Naive B cell (primary cell): Measurements from ENCODE around the gene MARK3. TPM values are rescaled to one million over a fixed set of nuclear protein-coding genes. Genes with fewer than 3 reads are reported as not detected.

Source experiments
- ATAC-seq, 2 donors: fragments of 150-1000 bp; cut with Tn5 transposase; 2 replicates each; pipeline ENCODE4 v1.10.0; 2021; ENCODE audit warnings: low read depth in 2 of 2, mild to moderate bottlenecking in 2 of 2, moderate library complexity in 2 of 2
- DNase-seq: peaks from one replicate; pipeline ENCODE4 v3.0.0; 2022
- H3K27ac Mint-ChIP-seq, 6 donors: one replicate each; pipeline ENCODE4 v1.8.0; 2020 to 2022; ENCODE audit warnings: mild to moderate bottlenecking in 6 of 6, mixed read lengths in 6 of 6, moderate library complexity in 5 of 6, inconsistent platforms in 2 of 6
- H3K27me3 Mint-ChIP-seq, 3 donors: one replicate each; pipeline ENCODE4 v1.8.0; 2021 to 2022; ENCODE audit warnings: mixed read lengths in 3 of 3, mild to moderate bottlenecking in 1 of 3
- H3K36me3 Mint-ChIP-seq, 2 donors: one replicate each; pipeline ENCODE4 v1.8.0; 2020 to 2022; ENCODE audit warnings: mixed read lengths in 2 of 2, inconsistent platforms in 1 of 2, mild to moderate bottlenecking in 1 of 2
- H3K4me1 Mint-ChIP-seq, 3 donors: one replicate each; pipeline ENCODE4 v1.8.0; 2020 to 2022; ENCODE audit warnings: mixed read lengths in 3 of 3, inconsistent platforms in 1 of 3, mild to moderate bottlenecking in 1 of 3, moderate library complexity in 1 of 3
- H3K4me3 Mint-ChIP-seq, 8 donors: one replicate each; pipeline ENCODE4 v1.8.0; 2020 to 2022; ENCODE audit warnings: mild to moderate bottlenecking in 8 of 8, mixed read lengths in 8 of 8, moderate library complexity in 8 of 8, inconsistent platforms in 2 of 8
- H3K9me3 Mint-ChIP-seq, 7 donors: one replicate each; pipeline ENCODE4 v1.8.0; 2020 to 2022; ENCODE audit warnings: mixed read lengths in 7 of 7, mild to moderate bottlenecking in 5 of 7, inconsistent platforms in 2 of 7, moderate library complexity in 1 of 7
- polyA plus RNA-seq, 6 donors: library from polyadenylated mRNA; unstranded; fragments of 300-500 nt; fragmentation: Illumina TruSeq; gene quantifications; one replicate each; pipeline ENCODE4 v1.2.3, GENCODE V29; 2021; ENCODE audit warnings: low read depth in 6 of 6

MARK3 gene
- polyA plus RNA-seq, 6 donors from 2014 or later, result 31.4 to 61.4 (median 34.6) TPM

DNA sequence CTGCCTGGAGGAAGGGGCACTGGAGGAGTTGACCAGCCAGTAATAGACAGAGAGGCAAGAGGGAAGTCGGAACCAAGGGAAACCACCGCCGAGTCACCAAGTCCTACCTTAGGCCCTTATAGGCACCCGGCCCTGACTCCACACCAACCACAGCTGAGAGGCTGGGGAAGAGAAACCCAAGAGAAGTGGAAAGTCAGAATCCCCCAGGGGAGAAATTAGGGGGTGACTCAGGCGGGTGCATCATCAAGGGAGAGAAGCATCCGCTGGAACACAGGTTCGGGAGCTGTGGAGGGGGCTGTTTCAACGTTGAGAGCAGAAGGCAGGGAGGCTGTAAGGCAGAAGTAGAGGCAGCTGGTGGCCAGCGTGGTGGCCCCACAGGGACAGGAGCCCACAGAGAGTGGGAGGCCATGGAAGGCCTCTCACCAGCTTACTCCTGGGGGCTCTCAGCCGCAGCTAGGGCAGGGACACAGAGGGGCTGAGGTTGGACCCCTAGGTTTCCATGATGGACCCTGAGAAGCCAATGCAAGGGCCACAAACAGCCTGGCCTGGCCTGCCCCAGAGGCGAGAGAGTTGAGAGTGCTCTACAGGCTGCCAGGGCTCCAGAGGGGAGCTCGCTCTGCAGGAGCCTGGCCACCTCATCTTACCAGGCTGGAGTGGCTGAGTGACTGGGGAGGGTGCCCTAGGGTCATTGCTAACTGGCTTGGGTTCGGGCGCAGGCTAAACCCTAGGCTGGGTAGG is 142.4 kb downstream of the MARK3 start:
- ATAC-seq (peak; percentile 81 to 85), DNase-seq (peak; percentile 81)
- Mint-ChIP-seq H3K27ac (peak overlapping the region; percentile 90 to 98 (median 93)), H3K4me3 (peak overlapping the region; percentile 83 to 96 (median 92)), H3K9me3 (no peaks in the 10 kb centered on the region), H3K4me1 (peaks cover 42 to 57% (median 49%) of the 10 kb centered on the region in 3 donors), H3K27me3 (peaks cover 0 to 4% (median 0%) of the 10 kb centered on the region in 3 donors), H3K36me3 (no peaks in the 10 kb centered on the region)

DNA sequence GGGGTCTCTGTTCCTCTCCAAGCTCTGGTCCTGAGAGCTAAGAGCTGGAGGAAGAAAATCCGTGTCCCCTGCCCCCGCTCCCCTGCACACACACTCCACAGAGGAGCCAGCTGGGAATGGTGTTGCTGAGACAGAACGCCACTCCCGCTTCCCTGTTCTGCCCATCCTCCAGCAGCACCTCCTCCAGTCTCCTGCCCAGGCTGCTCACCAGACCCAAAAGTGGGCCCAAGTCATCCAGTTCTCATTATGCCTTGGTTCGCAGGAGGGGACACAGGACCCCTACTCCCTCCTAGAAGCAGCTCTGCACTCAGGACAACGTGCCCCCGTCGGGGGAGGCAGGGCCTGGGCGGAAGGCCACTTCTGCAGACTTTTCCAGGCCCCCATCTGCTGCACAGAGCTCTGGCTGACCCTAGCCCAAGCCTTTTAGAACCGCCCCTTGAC is 143.0 kb downstream of the MARK3 start:
- Mint-ChIP-seq H3K36me3 (no peaks in the 10 kb centered on the region), H3K4me3 (peak overlapping the region; percentile 83 to 97 (median 94)), H3K9me3 (no peaks in the 10 kb centered on the region), H3K27me3 (peaks cover 0 to 4% (median 0%) of the 10 kb centered on the region in 3 donors), H3K4me1 (peaks cover 42 to 57% (median 49%) of the 10 kb centered on the region in 3 donors), H3K27ac (peak overlapping the region in 5 of 6 donors; percentile 81 to 98 (median 90))
- ATAC-seq (no peak), DNase-seq (no peak)

DNA sequence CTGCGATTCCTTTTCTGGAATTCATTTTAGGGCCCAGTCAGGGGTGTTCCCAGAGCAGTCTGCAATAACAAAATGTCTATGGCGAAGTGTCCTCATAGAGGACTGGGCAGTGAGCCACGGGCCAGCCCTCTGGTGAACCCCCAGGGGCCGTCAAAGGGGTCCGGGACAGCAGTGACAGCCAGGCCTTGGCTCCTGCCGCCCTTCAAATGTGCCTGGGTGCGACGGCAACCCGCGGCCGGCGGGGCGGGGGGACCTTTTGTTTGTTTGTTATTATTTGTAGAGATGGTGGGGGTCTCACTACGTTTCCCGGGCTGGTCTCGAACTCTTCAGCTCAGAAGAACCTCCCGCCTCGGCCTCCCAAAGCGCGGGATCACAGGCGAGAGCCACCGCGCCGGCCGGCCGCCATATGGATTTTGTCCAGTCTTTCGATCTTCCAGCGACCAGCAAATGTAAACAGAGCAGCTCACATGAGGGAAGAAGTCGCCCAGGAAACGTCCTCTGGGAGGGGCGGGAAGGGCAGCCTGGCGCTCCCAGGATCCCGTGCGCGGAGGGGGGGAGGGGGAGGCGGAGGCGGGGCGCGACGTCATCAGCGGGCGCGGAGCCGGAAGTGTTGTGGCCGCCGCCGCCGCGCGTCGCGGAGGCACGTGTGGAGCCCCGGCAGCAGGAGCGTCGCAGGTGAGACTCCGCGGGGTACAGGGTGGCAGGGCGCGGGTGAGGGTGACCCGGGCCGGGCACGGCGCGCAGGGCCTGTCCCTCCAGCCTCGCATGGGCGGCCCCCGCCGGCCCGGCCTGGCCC is 143.6 kb downstream of the MARK3 start, which contains the start of gene TRMT61A:
TRMT61A (plus strand) TSS at position 610 of the 796 bp plus-strand sequence. CDS start 783 bp downstream, outside the sequence.
- Mint-ChIP-seq H3K4me3 (peak within 1 kb of the TSS; percentile 83 to 97 (median 94)), H3K27ac (peak within 1 kb of the TSS; percentile 90 to 97 (median 96)), H3K4me1 (peaks cover 42 to 57% (median 48%) of the 10 kb centered on the region in 3 donors), H3K9me3 (no peaks in the 10 kb centered on the region), H3K36me3 (no peaks in the 10 kb centered on the region), H3K27me3 (peaks cover 0 to 1% (median 0%) of the 10 kb centered on the region in 3 donors)
- ATAC-seq, result peak; percentile 66 to 71
- peak; percentile 62 for DNase-seq

DNA sequence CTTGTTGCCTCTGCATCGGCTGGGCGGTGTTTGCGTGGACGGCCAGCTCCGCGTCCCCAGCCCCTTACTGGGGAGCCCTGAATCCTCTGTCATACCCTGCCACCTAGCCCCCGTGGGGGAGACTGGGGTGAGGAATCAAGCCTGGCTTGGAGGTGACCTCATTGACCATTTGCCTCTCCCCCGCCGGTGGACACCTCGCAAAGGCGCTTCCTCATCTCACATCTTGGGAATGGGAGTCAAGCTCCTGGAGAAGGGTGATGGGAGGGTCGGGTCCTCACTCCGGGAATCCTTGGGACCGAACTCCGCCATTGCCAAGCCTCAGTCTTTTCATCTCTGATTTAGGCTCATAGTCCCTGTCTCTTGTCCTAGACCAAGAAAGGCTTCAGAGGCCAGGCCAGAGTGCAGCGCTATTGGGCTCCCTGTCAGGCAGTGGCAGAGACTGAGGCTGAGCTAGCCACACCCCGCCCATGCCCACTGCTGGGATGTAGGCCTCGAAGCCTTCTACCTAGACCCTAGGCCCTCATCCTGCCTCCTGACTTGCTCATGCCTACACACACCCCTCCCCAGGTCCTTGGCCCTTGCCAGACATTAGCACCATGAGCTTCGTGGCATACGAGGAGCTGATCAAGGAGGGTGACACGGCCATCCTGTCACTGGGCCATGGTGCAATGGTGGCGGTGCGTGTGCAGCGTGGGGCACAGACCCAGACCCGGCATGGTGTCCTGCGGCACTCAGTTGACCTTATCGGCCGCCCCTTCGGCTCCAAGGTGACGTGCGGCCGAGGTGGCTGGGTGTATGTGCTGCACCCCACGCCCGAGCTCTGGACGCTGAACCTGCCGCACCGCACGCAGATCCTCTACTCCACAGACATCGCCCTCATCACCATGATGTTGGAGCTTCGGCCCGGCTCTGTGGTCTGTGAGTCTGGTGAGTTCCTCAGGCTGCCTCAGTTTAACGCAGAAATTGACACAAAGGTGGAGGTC is 144.5 kb downstream of the MARK3 start:
- Mint-ChIP-seq H3K4me3 (peak overlapping the region; percentile 83 to 97 (median 94)), H3K36me3 (no peaks in the 10 kb centered on the region), H3K27me3 (no peaks in the 10 kb centered on the region), H3K9me3 (no peaks in the 10 kb centered on the region), H3K27ac (peak overlapping the region; percentile 90 to 97 (median 96)), H3K4me1 (peaks cover 42 to 57% (median 48%) of the 10 kb centered on the region in 3 donors)
- ATAC-seq (no peak), DNase-seq (no peak)

DNA sequence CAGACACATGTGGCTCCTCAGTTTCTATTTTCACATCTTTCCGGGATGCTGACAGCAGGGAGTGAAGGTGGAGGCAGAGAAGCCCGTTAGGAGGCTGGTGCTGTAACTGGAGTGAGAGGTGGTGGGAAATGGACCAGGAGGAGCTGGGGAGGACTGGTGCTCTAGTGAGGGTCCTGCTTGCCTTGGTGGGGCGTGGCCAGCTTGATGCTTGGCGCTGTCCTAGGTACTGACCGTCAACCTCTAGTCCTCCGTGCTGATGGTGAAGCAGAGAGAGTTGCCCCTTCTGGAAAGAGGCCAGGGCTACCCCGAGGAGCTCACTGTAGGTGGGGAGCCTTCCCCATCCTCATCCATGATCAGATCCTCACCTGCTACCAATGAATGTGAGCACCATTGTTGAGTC is 145.2 kb downstream of the MARK3 start:
- H3K4me3 Mint-ChIP-seq, result peak overlapping the region; percentile 83 to 97 (median 94)

DNA sequence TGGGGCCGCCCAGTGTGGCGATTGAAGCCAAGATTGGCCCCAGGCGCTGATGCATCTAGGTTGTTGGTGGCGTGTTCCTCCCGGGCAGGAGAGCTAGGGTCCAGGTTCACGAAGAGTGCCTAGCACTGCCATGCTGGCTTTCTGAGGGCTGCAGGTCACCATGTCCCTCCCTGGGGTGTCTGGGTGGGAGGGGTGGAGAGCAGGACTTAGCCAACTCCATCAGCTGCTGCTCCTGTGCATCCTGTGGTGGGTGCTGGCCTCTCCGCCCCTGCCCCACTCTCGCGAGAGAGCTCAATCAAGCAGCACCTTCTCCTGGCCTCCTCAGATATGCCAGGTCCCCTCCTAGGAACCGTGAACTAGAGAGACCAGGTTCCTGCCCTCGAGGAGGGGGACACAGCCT is 145.6 kb downstream of the MARK3 start:
- Mint-ChIP-seq H3K4me3 (peak overlapping the region in 6 of 8 donors; percentile 52 to 96 (median 92)), H3K27me3 (no peaks in the 10 kb centered on the region), H3K27ac (peak overlapping the region in 1 of 6 donors; percentile 90), H3K36me3 (no peaks in the 10 kb centered on the region), H3K4me1 (peaks cover 42 to 55% (median 42%) of the 10 kb centered on the region in 3 donors), H3K9me3 (no peaks in the 10 kb centered on the region)
- DNase-seq (no peak), ATAC-seq (no peak)

More for the DNA sequence above, 145.2 kb downstream of the MARK3 start:
- H3K9me3 Mint-ChIP-seq, result no peaks in the 10 kb centered on the region
- H3K27me3 Mint-ChIP-seq, result no peaks in the 10 kb centered on the region
- no peaks in the 10 kb centered on the region for H3K36me3 Mint-ChIP-seq
- DNase-seq, result no peak
- peaks cover 42 to 57% (median 47%) of the 10 kb centered on the region in 3 donors for H3K4me1 Mint-ChIP-seq
- H3K27ac Mint-ChIP-seq, result peak overlapping the region in 3 of 6 donors; percentile 11 to 90 (median 18)
- ATAC-seq, result no peak

DNA sequence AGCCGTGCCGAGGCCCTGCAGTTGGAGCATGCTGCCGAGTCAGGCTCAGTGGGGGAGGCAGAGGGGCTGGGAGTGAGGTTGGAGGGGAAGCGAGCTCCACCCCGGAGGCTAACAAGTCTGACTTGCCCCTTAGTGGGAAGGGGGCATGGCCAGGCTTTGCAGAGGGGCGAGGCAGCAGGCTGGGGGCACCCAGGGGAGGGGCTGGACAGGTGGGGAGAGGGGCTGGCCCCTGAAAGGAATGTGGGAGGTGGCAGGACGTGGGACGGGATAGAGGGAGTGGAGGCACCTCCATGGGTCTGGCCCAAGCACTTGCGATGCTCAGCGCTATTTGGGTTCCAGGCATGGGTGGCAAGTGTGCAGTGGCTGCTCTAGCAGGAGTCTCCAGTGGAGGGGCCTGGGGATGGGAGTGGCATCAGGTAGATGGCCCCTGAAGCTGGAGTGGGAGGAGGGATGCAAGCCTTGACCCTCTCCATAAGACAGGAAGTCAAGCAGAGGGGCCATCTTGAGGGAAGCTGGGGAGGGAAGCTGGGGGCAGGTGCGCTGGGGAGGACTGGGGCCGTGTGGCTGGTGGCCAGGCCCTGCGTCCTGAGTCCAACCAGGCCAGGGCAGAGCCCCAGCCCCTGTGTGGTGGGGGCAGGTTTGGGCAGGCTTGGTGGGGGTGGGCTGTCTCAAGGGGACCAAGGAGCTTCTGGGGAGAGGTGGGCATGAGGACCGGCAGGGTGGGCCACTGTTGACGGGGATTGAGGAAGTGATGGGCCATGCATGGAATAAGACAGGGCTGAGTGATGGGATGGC is 146.4 kb downstream of the MARK3 start:
- Mint-ChIP-seq H3K4me3 (peak overlapping the region in 6 of 8 donors; percentile 45 to 76 (median 66)), H3K9me3 (no peaks in the 10 kb centered on the region), H3K27ac (peak overlapping the region in 3 of 6 donors; percentile 18 to 90 (median 76)), H3K4me1 (peaks cover 38 to 52% (median 40%) of the 10 kb centered on the region in 3 donors), H3K36me3 (no peaks in the 10 kb centered on the region), H3K27me3 (no peaks in the 10 kb centered on the region)
- no peak for ATAC-seq
- no peak for DNase-seq

DNA sequence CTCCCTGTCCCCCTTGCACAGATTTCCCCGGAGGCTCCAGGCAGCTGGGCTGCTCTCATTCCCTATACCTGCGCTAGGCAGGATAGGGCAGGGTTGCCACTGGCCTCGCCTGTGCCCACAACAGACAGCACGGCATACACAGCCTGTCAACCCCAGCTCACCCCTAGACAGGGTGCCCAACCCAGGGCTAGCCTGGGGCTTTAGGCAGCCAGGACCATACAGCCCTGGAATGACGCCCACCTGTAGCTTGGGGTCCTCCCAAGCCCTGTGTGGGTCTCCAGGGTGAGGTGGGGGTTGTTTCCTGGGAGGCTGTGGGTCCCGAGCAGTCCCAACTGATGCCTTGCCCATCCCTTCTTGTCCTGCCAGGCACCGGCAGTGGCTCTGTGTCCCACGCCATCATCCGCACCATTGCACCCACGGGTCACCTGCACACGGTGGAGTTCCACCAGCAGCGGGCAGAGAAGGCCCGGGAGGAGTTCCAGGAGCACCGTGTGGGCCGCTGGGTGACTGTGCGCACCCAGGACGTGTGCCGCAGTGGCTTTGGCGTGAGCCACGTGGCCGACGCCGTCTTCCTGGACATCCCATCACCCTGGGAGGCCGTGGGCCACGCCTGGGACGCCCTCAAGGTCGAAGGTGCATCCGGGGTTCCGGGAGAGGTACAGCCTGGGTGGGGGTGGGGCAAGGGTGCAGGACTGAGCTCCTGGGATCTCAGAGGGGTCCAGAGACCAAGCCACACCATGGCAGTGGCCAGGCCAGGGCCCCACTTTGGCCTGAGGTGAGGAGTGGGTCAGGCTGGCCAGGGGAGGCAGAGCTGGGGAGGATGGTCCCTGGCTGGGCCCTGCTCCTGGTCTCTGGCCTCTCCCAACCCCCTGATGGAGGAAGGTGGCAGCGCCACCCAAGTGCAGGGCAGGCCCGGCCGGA is 147.3 kb downstream of the MARK3 start:
- peak overlapping the region in 4 of 8 donors; percentile 28 to 73 (median 50) for H3K4me3 Mint-ChIP-seq
- no peaks in the 10 kb centered on the region for H3K36me3 Mint-ChIP-seq
- H3K27ac Mint-ChIP-seq, result no peak overlapping the region
- no peak for DNase-seq
- H3K27me3 Mint-ChIP-seq, result no peaks in the 10 kb centered on the region
- H3K9me3 Mint-ChIP-seq, result no peaks in the 10 kb centered on the region
- peaks cover 30 to 43% (median 34%) of the 10 kb centered on the region in 3 donors for H3K4me1 Mint-ChIP-seq
- ATAC-seq, result no peak

DNA sequence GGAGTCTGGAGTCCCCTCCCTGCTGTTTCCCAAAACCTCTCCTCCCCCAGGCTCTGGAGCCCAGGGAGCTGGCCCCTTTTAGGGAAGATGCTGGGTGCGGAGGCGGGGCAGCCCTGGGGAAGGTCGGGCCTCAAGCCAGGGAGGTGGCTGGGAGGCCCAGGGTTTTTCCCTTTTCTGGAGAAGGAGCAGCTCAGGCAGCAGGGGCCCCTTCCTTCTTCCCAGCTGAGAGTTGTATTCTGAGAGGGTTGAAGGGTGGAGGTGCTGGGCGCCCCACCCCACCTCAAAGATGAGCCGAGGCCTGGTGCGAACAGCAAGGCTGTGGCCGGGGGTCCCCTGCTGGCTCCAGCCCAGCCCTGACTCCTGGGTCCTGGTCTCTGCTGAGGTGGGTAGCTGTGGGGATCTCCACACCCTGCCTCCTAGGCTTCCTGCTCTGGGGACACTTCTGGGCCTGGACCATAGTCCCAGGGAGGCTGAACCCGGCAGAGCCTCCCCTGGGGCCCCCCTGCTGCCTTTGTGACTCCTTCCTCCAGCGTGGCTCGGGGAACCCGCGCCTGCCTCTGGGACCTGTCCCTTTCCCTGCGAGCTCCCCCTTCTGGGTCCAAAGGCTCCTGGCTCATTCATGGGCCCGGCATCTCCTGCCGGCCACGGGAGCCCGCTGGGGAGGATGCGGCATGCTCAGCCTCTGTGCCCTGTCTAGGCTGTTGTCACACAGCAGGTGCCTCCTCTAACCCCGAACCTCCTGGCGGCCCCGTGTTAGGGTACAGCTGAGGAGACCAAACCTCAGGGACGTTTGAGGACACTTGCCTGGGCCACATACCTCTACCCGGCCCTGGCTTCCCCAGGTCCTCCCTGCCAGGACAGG is 148.2 kb downstream of the MARK3 start:
- no peaks in the 10 kb centered on the region for H3K27me3 Mint-ChIP-seq
- ATAC-seq, result no peak
- no peak overlapping the region for H3K4me3 Mint-ChIP-seq
- H3K9me3 Mint-ChIP-seq, result no peaks in the 10 kb centered on the region
- no peak overlapping the region for H3K27ac Mint-ChIP-seq
- no peaks in the 10 kb centered on the region for H3K36me3 Mint-ChIP-seq
- H3K4me1 Mint-ChIP-seq, result peaks cover 23 to 35% (median 27%) of the 10 kb centered on the region in 3 donors
- DNase-seq, result no peak

DNA sequence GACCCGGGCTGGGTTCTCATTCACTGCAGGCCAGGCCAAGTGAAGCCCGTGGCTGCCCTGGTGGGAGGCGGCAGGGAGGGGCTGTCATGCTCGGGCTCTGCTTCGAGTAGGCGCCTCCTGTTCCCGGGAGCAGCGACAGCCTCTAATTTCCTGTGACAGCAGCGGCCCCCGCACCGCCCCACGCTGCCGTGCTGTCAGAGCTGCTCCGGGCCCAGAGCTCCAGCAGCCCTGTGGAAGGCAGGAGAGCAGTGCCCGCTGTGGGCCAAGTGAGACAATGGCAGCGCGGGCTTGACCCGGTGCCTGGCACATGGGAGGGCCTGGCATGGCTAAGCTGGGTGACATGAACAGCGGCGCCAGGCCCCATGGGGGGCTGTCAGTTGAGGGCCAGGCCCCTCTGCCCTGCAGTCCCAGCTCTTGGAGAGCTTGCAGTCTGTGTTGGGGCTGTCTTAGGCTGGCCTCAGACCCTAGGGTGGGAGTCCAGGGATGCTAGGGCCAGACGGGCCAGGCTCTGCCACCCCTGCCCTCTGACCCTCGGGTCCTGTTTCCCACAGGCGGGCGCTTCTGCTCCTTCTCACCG is 148.9 kb downstream of the MARK3 start:
- Mint-ChIP-seq H3K9me3 (no peaks in the 10 kb centered on the region), H3K27me3 (no peaks in the 10 kb centered on the region), H3K36me3 (no peaks in the 10 kb centered on the region), H3K4me1 (peaks cover 20 to 30% (median 24%) of the 10 kb centered on the region in 3 donors), H3K4me3 (no peak overlapping the region), H3K27ac (no peak overlapping the region)
- DNase-seq, result no peak
- ATAC-seq, result no peak
